Activated CD4-positive, alpha-beta memory T cell treated with anti-CD3 and anti-CD28 coated beads for 36 hours (primary cell): ENCODE results near the gene FHIP1B. TPM values are rescaled to one million over a fixed set of nuclear protein-coding genes. Genes with fewer than 3 reads are reported as not detected.
"Not testable (repeated sequence)": the region's sequence is repeated elsewhere in the genome, so short reads cannot be mapped to it uniquely, and the experiment has no call there.

Experiments used
- CTCF ChIA-PET: fragments of 350-600 bp; sonication (Branson Sonifier 250); formaldehyde crosslinking; loops from one replicate; lab custom pipeline; 2021; ENCODE audit warnings: antibody characterized with exemption, inconsistent platforms; lab: Charles Lee
- POLR2A ChIA-PET: fragments of 350-600 bp; sonication (Branson Sonifier 250); formaldehyde crosslinking; loops from one replicate; lab custom pipeline; 2021; ENCODE audit warnings: antibody characterized with exemption; lab: Charles Lee
- DNase-seq: peaks from one replicate; pipeline ENCODE4 v3.0.0-alpha.2; 2020
- H3K27ac Mint-ChIP-seq: one replicate; pipeline ENCODE4 v1.8.0; 2021; ENCODE audit warnings: mixed read lengths
- H3K27me3 Mint-ChIP-seq: one replicate; pipeline ENCODE4 v1.8.0; 2021; ENCODE audit warnings: mixed read lengths
- H3K36me3 Mint-ChIP-seq: one replicate; pipeline ENCODE4 v1.8.0; 2021; ENCODE audit warnings: mixed read lengths
- H3K4me1 Mint-ChIP-seq: one replicate; pipeline ENCODE4 v1.8.0; 2021; ENCODE audit warnings: low read depth, mixed read lengths
- H3K4me3 Mint-ChIP-seq: one replicate; pipeline ENCODE4 v1.8.0; 2021; ENCODE audit warnings: mild to moderate bottlenecking, mixed read lengths
- H3K9me3 Mint-ChIP-seq: one replicate; pipeline ENCODE4 v1.8.0; 2021; ENCODE audit warnings: mixed read lengths
- intact Hi-C: fragments of 100-400 bp; cut with micrococcal nuclease; formaldehyde crosslinking; loops from one replicate; pipeline ENCODE4 v1.15.1; 2023
- total RNA-seq, 2 experiments: library from RNA; stranded (reverse); gene quantifications; one replicate each; pipeline ENCODE4 v1.2.3, GENCODE V29; 2021

The FHIP1B gene
- total RNA-seq, 2 experiments from 2014 or later, result 15.3 to 15.8 TPM

DNA sequence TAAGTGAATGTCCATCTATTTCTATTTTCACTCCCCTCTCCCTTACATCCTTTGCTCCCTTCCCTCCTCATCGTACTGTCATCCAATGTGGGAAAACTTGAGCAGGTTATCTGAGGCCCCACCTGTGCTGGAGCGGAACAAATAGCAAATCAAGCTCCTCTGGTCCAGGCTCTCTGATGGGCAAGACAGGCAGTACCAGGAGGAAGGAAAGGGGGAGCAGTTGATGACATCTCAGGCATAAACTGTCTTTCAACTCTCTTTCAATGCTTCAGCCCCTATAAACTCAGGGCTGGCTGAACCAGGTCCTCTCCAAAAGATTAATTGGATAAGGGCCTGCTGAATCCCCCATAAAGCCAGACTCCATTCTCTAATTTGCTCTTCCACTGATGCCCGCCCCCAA, 23.7 kb upstream of the FHIP1B start:
- Mint-ChIP-seq H3K4me1 (no peaks in the 10 kb centered on the region), H3K36me3 (no peaks in the 10 kb centered on the region), H3K4me3 (no peak overlapping the region), H3K27me3 (peaks cover 10% of the 10 kb centered on the region), H3K27ac (no peak overlapping the region), H3K9me3 (no peaks in the 10 kb centered on the region)
- ChIA-PET CTCF (interaction anchor here (0.6 to 10.3 kb wide), 5 partner anchors 8 to 104 kb away, joined by 3 to 121 read pairs (median 4); no protein-coding TSS in a partner anchor), POLR2A (no interaction called here)
- no peak for DNase-seq
- intact Hi-C loops, result no loop called here

- no peaks in the 10 kb centered on the region for H3K4me1 Mint-ChIP-seq
- CTCF ChIA-PET, result interaction anchor here (0.6 to 10.3 kb wide), 10 partner anchors 15 to 278 kb away, joined by 3 to 183 read pairs (median 10); partner anchors contain the start of gene CNGA4
- no peaks in the 10 kb centered on the region for H3K9me3 Mint-ChIP-seq
- no peaks in the 10 kb centered on the region for H3K36me3 Mint-ChIP-seq
- intact Hi-C loops, result no loop called here
- no peak for DNase-seq
- POLR2A ChIA-PET, result no interaction called here
- H3K4me3 Mint-ChIP-seq, result no peak overlapping the region
- H3K27me3 Mint-ChIP-seq, result peaks cover 5% of the 10 kb centered on the region
- H3K27ac Mint-ChIP-seq, result no peak overlapping the region
Observed at GRCh38 chr11:6253197-6253596, 18.8 kb upstream of the FHIP1B start.

DNA sequence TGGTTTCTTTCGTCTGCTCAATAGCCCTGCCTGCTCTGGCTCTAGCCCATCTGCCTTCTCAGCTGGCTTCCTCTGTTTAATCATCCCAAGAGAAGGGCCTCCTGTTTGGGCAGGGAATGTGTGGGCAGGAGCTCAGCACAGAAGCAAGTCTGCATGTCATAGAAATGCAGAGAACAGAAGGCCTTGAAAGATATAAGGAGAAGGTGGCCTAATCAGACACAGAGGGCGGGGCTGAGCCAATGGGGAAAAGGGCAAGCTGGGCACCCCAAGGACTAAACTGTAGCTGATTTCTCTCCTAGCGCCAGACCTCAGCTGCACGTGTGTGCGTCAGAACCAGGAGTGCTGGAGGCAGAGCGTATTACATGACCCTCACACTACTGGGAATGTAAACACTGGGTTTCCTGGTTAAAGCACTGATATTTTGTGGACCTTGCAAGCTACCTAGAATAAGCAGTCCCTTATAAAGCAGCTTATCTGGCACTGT, 17.6 kb upstream of the FHIP1B start:
- H3K4me3 Mint-ChIP-seq, result no peak overlapping the region
- H3K9me3 Mint-ChIP-seq, result no peaks in the 10 kb centered on the region
- intact Hi-C loops, result loop anchor here (1.0 kb wide), 2 partner anchors 63 to 101 kb away; no protein-coding TSS in a partner anchor
- no peak overlapping the region for H3K27ac Mint-ChIP-seq
- no peaks in the 10 kb centered on the region for H3K27me3 Mint-ChIP-seq
- H3K4me1 Mint-ChIP-seq, result no peaks in the 10 kb centered on the region
- ChIA-PET CTCF (interaction anchor here (1.0 to 10.3 kb wide), 16 partner anchors 9 to 230 kb away, joined by 3 to 183 read pairs (median 10); partner anchors contain the start of genes ARFIP2, CCKBR, CNGA4 and TIMM10B), POLR2A (no interaction called here)
- H3K36me3 Mint-ChIP-seq, result no peaks in the 10 kb centered on the region
- DNase-seq, result no peak

GRCh38 chr11:6251120-6251733, 16.8 kb upstream of the FHIP1B start:
- no peak overlapping the region for H3K4me3 Mint-ChIP-seq
- peak; percentile 74 for DNase-seq
- H3K4me1 Mint-ChIP-seq, result no peaks in the 10 kb centered on the region
- POLR2A ChIA-PET, result no interaction called here
- no peak overlapping the region for H3K27ac Mint-ChIP-seq
- H3K27me3 Mint-ChIP-seq, result no peaks in the 10 kb centered on the region
- no peaks in the 10 kb centered on the region for H3K36me3 Mint-ChIP-seq
- no peaks in the 10 kb centered on the region for H3K9me3 Mint-ChIP-seq
- intact Hi-C loops, result loop anchor here (1.0 kb wide), 2 partner anchors 64 to 102 kb away; no protein-coding TSS in a partner anchor
- CTCF ChIA-PET, result interaction anchor here (0.7 to 10.3 kb wide), 25 partner anchors 9 to 391 kb away, joined by 3 to 183 read pairs (median 6); partner anchors contain the start of genes ARFIP2, CAVIN3, CCKBR and CNGA4

- no peak overlapping the region for H3K27ac Mint-ChIP-seq
- ChIA-PET CTCF (interaction anchor here (0.6 to 10.3 kb wide), 14 partner anchors 8 to 1356 kb away, joined by 3 to 183 read pairs (median 6); partner anchors contain the start of genes CCKBR and CNGA4), POLR2A (no interaction called here)
- no peaks in the 10 kb centered on the region for H3K36me3 Mint-ChIP-seq
- H3K4me3 Mint-ChIP-seq, result no peak overlapping the region
- no peak for DNase-seq
- H3K27me3 Mint-ChIP-seq, result no peaks in the 10 kb centered on the region
- no peaks in the 10 kb centered on the region for H3K9me3 Mint-ChIP-seq
- intact Hi-C loops, result no loop called here
- H3K4me1 Mint-ChIP-seq, result no peaks in the 10 kb centered on the region
Observed at GRCh38 chr11:6249770-6250555, 15.5 kb upstream of the FHIP1B start.

DNA sequence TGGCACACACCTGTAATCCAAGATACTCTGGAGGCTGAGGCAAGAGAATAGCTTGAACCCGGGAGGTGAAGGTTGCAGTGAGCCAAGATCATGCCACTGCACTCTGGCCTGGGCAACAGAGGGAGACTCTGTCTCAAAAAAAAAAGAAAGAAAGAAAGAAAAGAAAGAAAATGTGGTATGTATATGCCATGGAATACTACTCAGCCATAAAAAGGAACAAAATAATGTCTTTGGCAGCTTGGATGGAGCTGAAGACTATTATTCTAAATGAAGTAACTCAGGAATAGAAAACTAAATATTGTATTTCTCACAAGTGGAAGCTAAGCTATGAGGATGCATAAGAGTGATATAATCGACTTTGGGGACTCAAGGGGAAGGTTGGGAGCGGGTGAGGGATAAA, 14.5 kb upstream of the FHIP1B start:
- intact Hi-C loops, H3K27me3 Mint-ChIP-seq, H3K27ac Mint-ChIP-seq, H3K36me3 Mint-ChIP-seq, POLR2A ChIA-PET, DNase-seq, H3K9me3 Mint-ChIP-seq, H3K4me3 Mint-ChIP-seq, H3K4me1 Mint-ChIP-seq: not testable (repeated sequence)
- CTCF ChIA-PET, result interaction anchor here (0.6 to 9.0 kb wide), 5 partner anchors 12 to 1679 kb away, joined by 4 to 183 read pairs (median 35); partner anchors contain the start of gene CNGA4

GRCh38 chr11:6248248-6248647, 13.8 kb upstream of the FHIP1B start:
- Mint-ChIP-seq H3K36me3 (no peaks in the 10 kb centered on the region), H3K27ac (no peak overlapping the region), H3K4me1 (no peaks in the 10 kb centered on the region), H3K9me3 (no peaks in the 10 kb centered on the region), H3K27me3 (peaks cover 8% of the 10 kb centered on the region), H3K4me3 (no peak overlapping the region)
- ChIA-PET CTCF (interaction anchor here (9.0 kb wide), 1 partner anchor 106 kb away, joined by 183 read pairs; no protein-coding TSS in a partner anchor), POLR2A (no interaction called here)
- intact Hi-C loops, result no loop called here
- DNase-seq, result no peak

DNA sequence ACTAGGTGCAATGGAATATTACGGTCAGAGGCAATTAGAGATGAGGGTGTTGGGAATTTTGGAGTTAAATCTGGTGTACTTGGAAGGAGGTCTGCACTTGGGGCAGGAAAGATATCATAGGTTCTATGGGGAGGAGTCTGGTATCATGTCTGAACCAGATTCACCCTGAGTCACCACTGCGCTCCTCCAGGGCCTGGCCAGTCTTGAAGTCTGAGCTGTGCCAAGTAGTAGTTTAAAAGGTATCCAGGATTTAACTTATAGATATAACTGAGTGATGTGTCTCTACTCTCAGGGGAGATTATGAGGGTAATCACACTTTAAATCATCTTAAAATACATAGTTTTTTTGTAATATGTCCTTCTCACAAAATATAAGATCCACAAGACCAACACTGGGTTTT, 11.1 kb upstream of the FHIP1B start:
- intact Hi-C loops, result no loop called here
- CTCF ChIA-PET, result interaction anchor here (1.4 kb wide), 1 partner anchor 10 kb away, joined by 3 read pairs; no protein-coding TSS in a partner anchor
- H3K36me3 Mint-ChIP-seq, result no peaks in the 10 kb centered on the region
- peaks cover 15% of the 10 kb centered on the region for H3K27me3 Mint-ChIP-seq
- H3K27ac Mint-ChIP-seq, result no peak overlapping the region
- DNase-seq, result no peak
- no peaks in the 10 kb centered on the region for H3K4me1 Mint-ChIP-seq
- POLR2A ChIA-PET, result no interaction called here
- no peak overlapping the region for H3K4me3 Mint-ChIP-seq
- H3K9me3 Mint-ChIP-seq, result no peaks in the 10 kb centered on the region

- intact Hi-C loops, result no loop called here
- peaks cover 15% of the 10 kb centered on the region for H3K27me3 Mint-ChIP-seq
- no peak overlapping the region for H3K4me3 Mint-ChIP-seq
- H3K9me3 Mint-ChIP-seq, result no peaks in the 10 kb centered on the region
- no peak overlapping the region for H3K27ac Mint-ChIP-seq
- ChIA-PET POLR2A (no interaction called here), CTCF (interaction anchor here (1.4 to 2.3 kb wide), 2 partner anchors 10 kb away, joined by 6 to 13 read pairs; no protein-coding TSS in a partner anchor)
- H3K36me3 Mint-ChIP-seq, result no peaks in the 10 kb centered on the region
- no peak for DNase-seq
- H3K4me1 Mint-ChIP-seq, result no peaks in the 10 kb centered on the region
Observed at GRCh38 chr11:6241316-6241715, 6.9 kb upstream of the FHIP1B start.

- Mint-ChIP-seq H3K27me3 (peaks cover 15% of the 10 kb centered on the region), H3K27ac (no peak overlapping the region), H3K36me3 (no peaks in the 10 kb centered on the region), H3K4me3 (no peak overlapping the region), H3K4me1 (no peaks in the 10 kb centered on the region), H3K9me3 (no peaks in the 10 kb centered on the region)
- intact Hi-C loops, result no loop called here
- DNase-seq, result no peak
- CTCF ChIA-PET, result interaction anchor here (1.2 to 1.4 kb wide), 2 partner anchors 11 to 58 kb away, joined by 3 to 6 read pairs; no protein-coding TSS in a partner anchor
- POLR2A ChIA-PET, result no interaction called here
Observed at GRCh38 chr11:6240781-6241180, 6.3 kb upstream of the FHIP1B start.

- H3K27me3 Mint-ChIP-seq, result peaks cover 15% of the 10 kb centered on the region
- DNase-seq, result no peak
- intact Hi-C loops, result no loop called here
- ChIA-PET POLR2A (no interaction called here), CTCF (interaction anchor here (1.2 to 1.4 kb wide), 2 partner anchors 11 to 58 kb away, joined by 3 to 6 read pairs; no protein-coding TSS in a partner anchor)
- H3K36me3 Mint-ChIP-seq, result no peaks in the 10 kb centered on the region
- no peak overlapping the region for H3K27ac Mint-ChIP-seq
- H3K4me3 Mint-ChIP-seq, result no peak overlapping the region
- H3K4me1 Mint-ChIP-seq, result peaks cover 3% of the 10 kb centered on the region
- H3K9me3 Mint-ChIP-seq, result no peaks in the 10 kb centered on the region
Observed at GRCh38 chr11:6240139-6240538, 5.7 kb upstream of the FHIP1B start.
